Measurements from ENCODE around the gene TSPAN4.
A peak's percentile ranks its signal among the peaks of the same experiment; 100 is the strongest.

DNA sequence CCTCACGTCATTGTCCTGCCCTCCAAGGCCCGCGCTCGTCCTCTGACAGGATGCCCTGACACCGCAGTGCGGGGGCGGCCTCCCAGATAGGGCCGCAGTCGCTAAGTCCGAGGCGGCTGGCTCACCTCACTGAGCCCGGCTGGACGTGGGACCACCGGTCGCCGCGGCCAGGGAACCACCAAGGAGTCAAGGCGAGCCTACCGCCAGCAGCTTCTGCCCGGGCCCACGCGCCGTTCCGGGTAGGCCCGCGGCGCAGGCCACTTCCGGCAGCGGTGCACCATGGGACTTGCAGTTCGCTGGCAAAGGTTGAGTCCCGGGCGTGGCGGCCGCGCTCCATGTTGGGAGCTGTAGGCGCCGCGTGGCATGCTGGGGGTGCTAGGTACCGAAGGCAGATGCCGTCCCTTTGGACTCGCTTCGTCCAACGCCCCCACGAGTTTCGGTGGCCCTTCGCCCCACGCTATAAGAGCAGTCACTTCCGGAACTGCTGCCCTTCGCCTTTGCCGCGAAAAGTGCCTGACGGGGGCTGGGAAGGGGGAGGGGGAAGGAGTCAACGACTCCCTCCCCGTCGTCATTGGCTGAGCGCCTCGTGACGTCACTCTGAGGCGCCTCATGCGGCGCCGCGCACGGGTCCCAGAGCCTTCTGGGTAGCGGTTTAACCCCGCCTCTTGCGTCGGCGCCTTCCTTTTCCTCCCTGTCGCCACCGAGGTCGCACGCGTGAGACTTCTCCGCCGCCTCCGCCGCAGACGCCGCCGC lies 33.2 kb upstream of the TSPAN4 start, which contains the start of gene RPLP2:
- TF ChIP-seq, protein P1, sequence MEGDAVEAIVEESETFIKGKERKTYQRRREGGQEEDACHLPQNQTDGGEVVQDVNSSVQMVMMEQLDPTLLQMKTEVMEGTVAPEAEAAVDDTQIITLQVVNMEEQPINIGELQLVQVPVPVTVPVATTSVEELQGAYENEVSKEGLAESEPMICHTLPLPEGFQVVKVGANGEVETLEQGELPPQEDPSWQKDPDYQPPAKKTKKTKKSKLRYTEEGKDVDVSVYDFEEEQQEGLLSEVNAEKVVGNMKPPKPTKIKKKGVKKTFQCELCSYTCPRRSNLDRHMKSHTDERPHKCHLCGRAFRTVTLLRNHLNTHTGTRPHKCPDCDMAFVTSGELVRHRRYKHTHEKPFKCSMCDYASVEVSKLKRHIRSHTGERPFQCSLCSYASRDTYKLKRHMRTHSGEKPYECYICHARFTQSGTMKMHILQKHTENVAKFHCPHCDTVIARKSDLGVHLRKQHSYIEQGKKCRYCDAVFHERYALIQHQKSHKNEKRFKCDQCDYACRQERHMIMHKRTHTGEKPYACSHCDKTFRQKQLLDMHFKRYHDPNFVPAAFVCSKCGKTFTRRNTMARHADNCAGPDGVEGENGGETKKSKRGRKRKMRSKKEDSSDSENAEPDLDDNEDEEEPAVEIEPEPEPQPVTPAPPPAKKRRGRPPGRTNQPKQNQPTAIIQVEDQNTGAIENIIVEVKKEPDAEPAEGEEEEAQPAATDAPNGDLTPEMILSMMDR (IDR thresholded peaks at IDR 0.05) = peak in 2 of 4 experiments; percentile 9 to 30
- TF ChIP-seq POLR2A (IDR thresholded peaks at IDR 0.05) (peak; percentile 83), POLR2AphosphoS5 (IDR thresholded peaks at IDR 0.05) (peak; percentile 93)
